Calu3 (cell line): Measurements from ENCODE around the gene CES2. TPM values are rescaled to one million over a fixed set of nuclear protein-coding genes. Genes with fewer than 3 reads are reported as not detected.

Experiments
- BruUV-seq: library from RNA; stranded (reverse); fragments of 400-500 nt; replicated peaks from 2 replicates; lab custom pipeline; 2021; lab: Mats Ljungman, UMichigan
- CTCF ChIA-PET: fragments of 300-600 bp; sonication (Branson Sonifier 250); formaldehyde crosslinking; loops from one replicate; lab custom pipeline; 2022; ENCODE audit warnings: antibody characterized with exemption; lab: Charles Lee
- DNase-seq: peaks from one replicate; pipeline ENCODE4 v3.0.0; 2022
- H3K27ac Mint-ChIP-seq: one replicate; pipeline ENCODE4 v1.8.0; 2022; ENCODE audit warnings: mixed read lengths; ENCODE audit not compliant: unreplicated experiment
- H3K27me3 Mint-ChIP-seq: one replicate; pipeline ENCODE4 v1.8.0; 2022; ENCODE audit warnings: mixed read lengths; ENCODE audit not compliant: unreplicated experiment
- H3K36me3 Mint-ChIP-seq: one replicate; pipeline ENCODE4 v1.8.0; 2022; ENCODE audit warnings: mild to moderate bottlenecking, moderate library complexity, mixed read lengths; ENCODE audit not compliant: insufficient read depth, unreplicated experiment
- H3K4me1 Mint-ChIP-seq: one replicate; pipeline ENCODE4 v1.8.0; 2022; ENCODE audit warnings: mild to moderate bottlenecking, low read depth, mixed read lengths; ENCODE audit not compliant: unreplicated experiment
- H3K4me3 Mint-ChIP-seq: one replicate; pipeline ENCODE4 v1.8.0; 2022; ENCODE audit warnings: mild to moderate bottlenecking, low read depth, moderate library complexity, mixed read lengths; ENCODE audit not compliant: unreplicated experiment
- H3K9me3 Mint-ChIP-seq: one replicate; pipeline ENCODE4 v1.8.0; 2022; ENCODE audit warnings: low read depth, mixed read lengths; ENCODE audit not compliant: unreplicated experiment
- CTCF ChIP-seq: fragments of 200-600 bp; IDR thresholded peaks from one replicate; pipeline ENCODE4 v1.8.0; 2022; ENCODE audit warnings: antibody characterized with exemption; ENCODE audit not compliant: unreplicated experiment
- intact Hi-C: fragments of 100-400 bp; cut with micrococcal nuclease; formaldehyde crosslinking; loops from one replicate; pipeline ENCODE4 v1.10.0; 2022; ENCODE audit not compliant: unreplicated experiment
- total RNA-seq: library from RNA; stranded (reverse); gene quantifications from 2 replicates; pipeline ENCODE4 v1.2.3, GENCODE V29; 2022

CES2 gene
- total RNA-seq, 1 experiment from 2014 or later = 61.1 TPM

GRCh38 chr16:66946974-66947301, 11.6 kb downstream of the CES2 start:
- DNase-seq = no peak
- Mint-ChIP-seq H3K27me3 (peaks cover 29% of the 10 kb centered on the region), H3K27ac (peak overlapping the region; percentile 32), H3K9me3 (no peaks in the 10 kb centered on the region), H3K36me3 (peaks cover 42% of the 10 kb centered on the region), H3K4me1 (peaks cover 20% of the 10 kb centered on the region), H3K4me3 (peak overlapping the region; percentile 77)
- no peak for TF ChIP-seq CTCF
- CTCF ChIA-PET = interaction anchor here (0.7 to 0.9 kb wide), 2 partner anchors 210 to 289 kb away, joined by 3 to 4 read pairs; no protein-coding TSS in a partner anchor
- intact Hi-C loops = loop anchor here (5.0 kb wide), 2 partner anchors 50 to 240 kb away; no protein-coding TSS in a partner anchor
- BruUV-seq = no TSS peak

GRCh38 chr16:66947302-66948065, 12.2 kb downstream of the CES2 start:
- Mint-ChIP-seq H3K36me3 (peaks cover 37% of the 10 kb centered on the region), H3K4me1 (peaks cover 20% of the 10 kb centered on the region), H3K4me3 (peak overlapping the region; percentile 77), H3K27me3 (peaks cover 29% of the 10 kb centered on the region), H3K27ac (peak overlapping the region; percentile 32), H3K9me3 (no peaks in the 10 kb centered on the region)
- DNase-seq = peak; percentile 86
- BruUV-seq = no TSS peak
- peak; percentile 89 for TF ChIP-seq CTCF
- intact Hi-C loops = loop anchor here (5.0 kb wide), 2 partner anchors 50 to 240 kb away; no protein-coding TSS in a partner anchor
- CTCF ChIA-PET = interaction anchor here (0.6 to 0.9 kb wide), 2 partner anchors 210 to 1767 kb away, joined by 3 to 4 read pairs; no protein-coding TSS in a partner anchor

- H3K9me3 Mint-ChIP-seq = no peaks in the 10 kb centered on the region
- peak; percentile 22 for DNase-seq
- H3K27ac Mint-ChIP-seq = peak overlapping the region; percentile 32
- H3K36me3 Mint-ChIP-seq = peaks cover 36% of the 10 kb centered on the region
- intact Hi-C loops = loop anchor here (5.0 kb wide), 2 partner anchors 51 to 239 kb away; no protein-coding TSS in a partner anchor
- TF ChIP-seq CTCF = no peak
- H3K4me3 Mint-ChIP-seq = peak overlapping the region; percentile 77
- H3K27me3 Mint-ChIP-seq = peaks cover 29% of the 10 kb centered on the region
- no TSS peak for BruUV-seq
- CTCF ChIA-PET = no interaction called here
- H3K4me1 Mint-ChIP-seq = peaks cover 20% of the 10 kb centered on the region
These were observed 13.0 kb downstream of the CES2 start for GRCh38 chr16:66948134-66948836.

GRCh38 chr16:66948837-66949225, 13.5 kb downstream of the CES2 start:
- Mint-ChIP-seq H3K9me3 (no peaks in the 10 kb centered on the region), H3K27me3 (peaks cover 29% of the 10 kb centered on the region), H3K36me3 (peaks cover 33% of the 10 kb centered on the region), H3K27ac (no peak overlapping the region), H3K4me1 (peaks cover 24% of the 10 kb centered on the region), H3K4me3 (peak overlapping the region; percentile 77)
- no TSS peak for BruUV-seq
- intact Hi-C loops = loop anchor here (5.0 kb wide), 2 partner anchors 52 to 238 kb away; no protein-coding TSS in a partner anchor
- DNase-seq = no peak
- no peak for TF ChIP-seq CTCF
- CTCF ChIA-PET = no interaction called here
